ENCODE data around the gene LMBRD1.

The LMBRD1 gene

GRCh38 chr6:69643688-69644087 is 153.1 kb downstream of the LMBRD1 start:
- DNase-seq (ENCODE audit: low spot score), result no peak
- H3K4me1 ChIP-seq (ENCODE audit: insufficient read depth, poor library complexity, severe bottlenecking), result no peaks in the 10 kb centered on the region
- H3K27me3 ChIP-seq (ENCODE audit: insufficient read depth, poor library complexity, severe bottlenecking), result peaks cover 23% of the 10 kb centered on the region
- no peak overlapping the region for H3K27ac ChIP-seq (ENCODE audit: poor library complexity, severe bottlenecking)
- no peak overlapping the region for H3K4me3 ChIP-seq (ENCODE audit: severe bottlenecking)
- H3K9me3 ChIP-seq (ENCODE audit: severe bottlenecking), result no peaks in the 10 kb centered on the region
- no peaks in the 10 kb centered on the region for H3K36me3 ChIP-seq (ENCODE audit: low read depth)
- no peak for TF ChIP-seq CTCF (IDR thresholded peaks at IDR 0.05; ENCODE audit: poor library complexity, severe bottlenecking)
- no peak for ATAC-seq (ENCODE audit: low read depth)

GRCh38 chr6:69632932-69633331 is 163.9 kb downstream of the LMBRD1 start:
- DNase-seq (ENCODE audit: low spot score) (no peak), ATAC-seq (ENCODE audit: low read depth) (no peak)
- Histone ChIP-seq H3K4me3 (ENCODE audit: severe bottlenecking) (no peak overlapping the region), H3K27me3 (ENCODE audit: insufficient read depth, poor library complexity, severe bottlenecking) (peaks cover 17% of the 10 kb centered on the region), H3K4me1 (ENCODE audit: insufficient read depth, poor library complexity, severe bottlenecking) (no peaks in the 10 kb centered on the region), H3K27ac (ENCODE audit: poor library complexity, severe bottlenecking) (no peak overlapping the region), H3K9me3 (ENCODE audit: severe bottlenecking) (no peaks in the 10 kb centered on the region), H3K36me3 (ENCODE audit: low read depth) (no peaks in the 10 kb centered on the region)
- no peak for TF ChIP-seq CTCF (IDR thresholded peaks at IDR 0.05; ENCODE audit: poor library complexity, severe bottlenecking)

- Histone ChIP-seq H3K9me3 (ENCODE audit: severe bottlenecking) (no peaks in the 10 kb centered on the region), H3K36me3 (ENCODE audit: low read depth) (no peaks in the 10 kb centered on the region), H3K4me3 (ENCODE audit: severe bottlenecking) (no peak overlapping the region), H3K4me1 (ENCODE audit: insufficient read depth, poor library complexity, severe bottlenecking) (no peaks in the 10 kb centered on the region), H3K27ac (ENCODE audit: poor library complexity, severe bottlenecking) (no peak overlapping the region), H3K27me3 (ENCODE audit: insufficient read depth, poor library complexity, severe bottlenecking) (peaks cover 7% of the 10 kb centered on the region)
- DNase-seq (ENCODE audit: low spot score), result no peak
- no peak for TF ChIP-seq CTCF (IDR thresholded peaks at IDR 0.05; ENCODE audit: poor library complexity, severe bottlenecking)
- no peak for ATAC-seq (ENCODE audit: low read depth)
Measured at GRCh38 chr6:69631552-69632346, 165.1 kb downstream of the LMBRD1 start.

- Histone ChIP-seq H3K9me3 (ENCODE audit: severe bottlenecking) (no peaks in the 10 kb centered on the region), H3K4me1 (ENCODE audit: insufficient read depth, poor library complexity, severe bottlenecking) (no peaks in the 10 kb centered on the region), H3K27ac (ENCODE audit: poor library complexity, severe bottlenecking) (no peak overlapping the region), H3K27me3 (ENCODE audit: insufficient read depth, poor library complexity, severe bottlenecking) (peaks cover 6% of the 10 kb centered on the region), H3K36me3 (ENCODE audit: low read depth) (no peaks in the 10 kb centered on the region), H3K4me3 (ENCODE audit: severe bottlenecking) (no peak overlapping the region)
- no peak for DNase-seq (ENCODE audit: low spot score)
- ATAC-seq (ENCODE audit: low read depth), result no peak
- TF ChIP-seq CTCF (IDR thresholded peaks at IDR 0.05; ENCODE audit: poor library complexity, severe bottlenecking), result no peak
Measured at GRCh38 chr6:69630767-69631166, 166.0 kb downstream of the LMBRD1 start.

- no peak for TF ChIP-seq CTCF (IDR thresholded peaks at IDR 0.05; ENCODE audit: poor library complexity, severe bottlenecking)
- Histone ChIP-seq H3K27ac (ENCODE audit: poor library complexity, severe bottlenecking) (no peak overlapping the region), H3K4me1 (ENCODE audit: insufficient read depth, poor library complexity, severe bottlenecking) (no peaks in the 10 kb centered on the region), H3K9me3 (ENCODE audit: severe bottlenecking) (no peaks in the 10 kb centered on the region), H3K4me3 (ENCODE audit: severe bottlenecking) (no peak overlapping the region), H3K36me3 (ENCODE audit: low read depth) (no peaks in the 10 kb centered on the region), H3K27me3 (ENCODE audit: insufficient read depth, poor library complexity, severe bottlenecking) (no peaks in the 10 kb centered on the region)
- DNase-seq (ENCODE audit: low spot score) (no peak), ATAC-seq (ENCODE audit: low read depth) (no peak)
Measured at GRCh38 chr6:69627625-69628024, 169.2 kb downstream of the LMBRD1 start.

Measured in RWPE2 (cell line).